Tibial nerve (tissue), 3 donors: ENCODE results near the gene KCNK10.

Experiments
- POLR2A ChIP-seq, 2 donors: fragments of 450-650 bp; IDR thresholded peaks; one replicate each; pipeline ENCODE4 v1.6.1; 2017; ENCODE audit warnings: antibody characterized with exemption in 2 of 2, mild to moderate bottlenecking in 2 of 2, moderate library complexity in 2 of 2
- TF ChIP-seq, protein P1 (sequence below), 5 experiments: fragments of 200-600 bp in 3 of 5; fragments of 450-650 bp in 2 of 5; sonication (generic) in 3 of 5; IDR thresholded peaks; one replicate each; pipeline ENCODE4 v1.5.1; 2016 to 2019; ENCODE audit warnings: antibody characterized with exemption in 5 of 5, mild to moderate bottlenecking in 3 of 5, moderate library complexity in 2 of 5

DNA sequence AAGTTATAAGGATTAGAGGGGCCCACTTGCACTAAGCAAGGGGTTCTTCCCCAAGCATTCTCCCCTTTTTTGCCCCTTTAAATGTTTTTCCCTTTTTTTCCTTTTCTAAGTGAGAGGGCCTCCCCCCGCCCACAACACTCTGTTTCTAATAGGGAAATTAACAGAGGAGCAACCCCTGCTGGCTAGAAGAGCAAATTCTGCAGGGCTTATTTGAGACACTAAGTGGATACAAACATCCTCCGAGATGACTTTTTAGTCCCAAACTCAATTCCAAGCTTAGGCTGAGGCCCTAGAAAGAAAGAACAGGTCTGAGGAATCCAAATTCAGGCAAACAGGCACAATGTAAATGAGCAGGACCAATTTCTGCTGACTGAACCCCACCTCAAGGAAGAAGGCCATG is 179.3 kb downstream of the KCNK10 start:
- TF ChIP-seq, protein P1, sequence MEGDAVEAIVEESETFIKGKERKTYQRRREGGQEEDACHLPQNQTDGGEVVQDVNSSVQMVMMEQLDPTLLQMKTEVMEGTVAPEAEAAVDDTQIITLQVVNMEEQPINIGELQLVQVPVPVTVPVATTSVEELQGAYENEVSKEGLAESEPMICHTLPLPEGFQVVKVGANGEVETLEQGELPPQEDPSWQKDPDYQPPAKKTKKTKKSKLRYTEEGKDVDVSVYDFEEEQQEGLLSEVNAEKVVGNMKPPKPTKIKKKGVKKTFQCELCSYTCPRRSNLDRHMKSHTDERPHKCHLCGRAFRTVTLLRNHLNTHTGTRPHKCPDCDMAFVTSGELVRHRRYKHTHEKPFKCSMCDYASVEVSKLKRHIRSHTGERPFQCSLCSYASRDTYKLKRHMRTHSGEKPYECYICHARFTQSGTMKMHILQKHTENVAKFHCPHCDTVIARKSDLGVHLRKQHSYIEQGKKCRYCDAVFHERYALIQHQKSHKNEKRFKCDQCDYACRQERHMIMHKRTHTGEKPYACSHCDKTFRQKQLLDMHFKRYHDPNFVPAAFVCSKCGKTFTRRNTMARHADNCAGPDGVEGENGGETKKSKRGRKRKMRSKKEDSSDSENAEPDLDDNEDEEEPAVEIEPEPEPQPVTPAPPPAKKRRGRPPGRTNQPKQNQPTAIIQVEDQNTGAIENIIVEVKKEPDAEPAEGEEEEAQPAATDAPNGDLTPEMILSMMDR (IDR thresholded peaks at IDR 0.05) = no peak
- TF ChIP-seq POLR2A (IDR thresholded peaks at IDR 0.05) = no peak
